ENCODE data around the gene CALY.
A peak's percentile ranks its signal among the peaks of the same experiment; 100 is the strongest.

CALY gene

DNA sequence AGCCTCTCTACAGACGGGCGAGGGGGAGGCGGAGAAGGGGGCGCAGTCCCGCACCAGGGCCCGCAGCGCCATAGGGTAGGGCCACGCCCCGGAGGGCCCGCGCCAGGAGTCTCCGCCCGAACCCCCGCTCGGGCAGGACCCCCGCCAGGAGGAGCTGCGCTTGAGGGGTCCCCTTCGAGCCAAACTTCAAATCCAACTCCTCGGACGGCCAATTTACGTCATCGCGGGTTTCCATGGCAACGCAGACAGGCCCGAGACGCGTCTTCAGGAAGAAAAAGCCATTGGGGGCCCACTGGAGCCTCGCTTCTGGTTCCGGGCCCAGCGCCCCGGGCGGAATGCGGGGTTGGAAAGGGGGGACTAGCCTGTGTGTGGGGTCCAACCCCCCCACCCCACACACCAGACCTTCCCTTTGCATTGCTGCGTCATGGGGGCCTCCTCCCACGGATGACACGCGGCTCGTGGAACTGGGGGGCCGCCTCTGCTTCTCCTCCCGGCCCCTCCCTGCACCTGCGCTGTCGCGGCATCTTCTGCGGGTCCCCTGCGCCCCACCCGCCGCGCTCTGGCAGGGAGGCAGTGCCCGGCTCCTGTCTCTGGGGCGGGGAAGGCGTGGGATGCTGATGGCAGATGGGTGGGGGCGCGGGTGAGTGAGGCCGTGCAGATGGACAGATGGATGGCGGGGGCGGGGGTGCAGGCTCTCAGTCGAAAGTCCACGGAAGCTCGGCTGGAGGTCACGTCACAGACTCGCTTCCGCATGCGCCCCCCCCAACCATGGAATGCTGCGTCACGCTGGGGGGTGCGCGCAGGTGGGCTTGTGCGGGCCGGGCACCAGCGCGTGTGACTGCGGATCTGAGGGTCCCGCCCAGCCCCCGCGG, 1.2 kb downstream of the CALY start:
- peak; percentile 74 for DNase-seq (ENCODE audit: low read depth)

DNA sequence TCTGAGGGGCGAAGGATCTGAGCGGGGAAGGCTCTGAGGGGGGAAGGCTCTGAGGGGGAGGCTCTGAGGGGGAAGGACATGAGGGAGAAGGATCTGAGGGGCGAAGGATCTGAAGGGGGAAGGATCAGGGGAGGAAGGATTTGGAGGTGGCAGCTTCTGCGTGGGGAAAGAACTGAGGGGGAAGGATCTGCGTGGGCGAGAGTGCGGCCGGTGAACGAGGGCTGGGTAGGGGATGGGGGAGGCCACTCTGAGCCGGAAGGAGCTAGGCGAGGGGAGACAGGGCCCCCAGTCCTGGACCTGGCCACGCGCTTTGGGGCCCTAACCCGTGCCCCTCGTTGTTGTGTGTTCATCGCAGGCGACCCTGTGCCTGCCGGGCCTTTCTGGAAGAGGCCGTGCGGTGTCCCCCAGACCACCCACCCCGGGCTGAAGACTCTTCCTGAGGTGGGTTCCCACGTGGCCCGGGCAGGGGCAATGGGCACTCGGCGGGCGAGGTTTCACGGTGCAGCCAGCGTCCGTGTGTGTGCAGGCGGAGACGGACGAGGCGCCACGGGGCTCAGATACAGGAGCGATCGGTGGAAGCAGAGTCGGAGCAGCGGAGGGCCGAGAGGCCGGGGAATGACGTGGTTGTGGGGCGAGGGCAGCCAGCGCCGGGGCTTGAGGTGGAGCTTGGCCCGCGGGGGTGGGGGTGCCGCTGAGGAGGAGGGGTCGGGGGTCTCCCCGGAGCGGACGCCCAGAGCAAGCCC, 2.0 kb downstream of the CALY start:
- H3K4me1 ChIP-seq (ENCODE audit: control insufficient read depth, insufficient read depth, low read length) = no peaks in the 10 kb centered on the region
- no peak overlapping the region for H3K9ac ChIP-seq (ENCODE audit: low read length)
- H3K27me3 ChIP-seq (replicated peaks; ENCODE audit: control insufficient read depth, insufficient read depth, low read length) = peaks cover 52% of the 10 kb centered on the region
- H3K36me3 ChIP-seq (ENCODE audit: control insufficient read depth, insufficient read depth, low read length, severe bottlenecking) = no peaks in the 10 kb centered on the region
- DNase-seq (ENCODE audit: low read depth) = peak; percentile 30
- peaks cover 8% of the 10 kb centered on the region for H3K9me3 ChIP-seq (ENCODE audit: control insufficient read depth, low read length)
- peak overlapping the region; percentile 44 for H3K4me3 ChIP-seq (ENCODE audit: low read length)

More for the DNA sequence above, 1.2 kb downstream of the CALY start:
- Histone ChIP-seq H3K36me3 (ENCODE audit: control insufficient read depth, insufficient read depth, low read length, severe bottlenecking) (no peaks in the 10 kb centered on the region), H3K27me3 (replicated peaks; ENCODE audit: control insufficient read depth, insufficient read depth, low read length) (peaks cover 56% of the 10 kb centered on the region), H3K4me3 (ENCODE audit: low read length) (peak overlapping the region; percentile 44), H3K4me1 (ENCODE audit: control insufficient read depth, insufficient read depth, low read length) (no peaks in the 10 kb centered on the region), H3K9me3 (ENCODE audit: control insufficient read depth, low read length) (peaks cover 8% of the 10 kb centered on the region), H3K9ac (ENCODE audit: low read length) (no peak overlapping the region)

DNA sequence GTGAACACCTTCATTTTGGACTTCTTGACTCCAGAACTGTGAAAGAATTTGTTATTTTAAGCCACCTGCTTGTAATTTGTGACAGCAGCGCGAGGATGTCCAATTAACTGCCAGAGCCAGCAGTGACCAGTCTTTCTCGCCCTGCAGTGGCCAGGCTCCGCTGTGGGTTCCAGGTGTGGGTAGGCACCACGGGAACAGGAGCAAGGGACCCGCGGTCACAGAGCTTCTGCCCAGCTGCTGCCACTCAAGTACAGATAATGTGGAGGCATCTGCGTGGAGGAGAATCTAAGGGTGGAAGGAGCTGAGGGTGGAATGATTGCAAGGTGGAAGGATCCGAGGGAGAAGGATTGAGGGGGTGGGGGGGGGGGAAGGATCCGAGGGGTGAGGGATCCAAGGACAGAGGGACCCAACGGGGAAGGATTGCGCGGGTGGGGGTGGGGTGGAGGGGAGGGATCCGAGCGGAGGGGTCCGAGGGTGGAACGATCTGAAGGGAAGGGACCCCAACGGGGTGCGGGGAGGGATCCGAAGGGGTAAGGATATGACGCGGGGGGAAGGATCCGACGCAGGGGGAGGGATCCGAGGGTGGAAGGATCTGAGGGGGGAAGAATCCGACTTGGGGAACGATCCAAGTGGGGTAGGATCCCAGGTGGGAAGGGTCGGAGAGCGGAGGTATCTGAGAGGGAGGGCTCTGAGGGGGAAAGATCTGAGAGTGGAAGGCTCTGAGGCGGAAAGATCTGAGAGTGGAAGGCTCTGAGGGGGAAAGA, 3.6 kb downstream of the CALY start:
- no peak for DNase-seq (ENCODE audit: low read depth)
- H3K9me3 ChIP-seq (ENCODE audit: control insufficient read depth, low read length) = peaks cover 8% of the 10 kb centered on the region
- H3K4me3 ChIP-seq (ENCODE audit: low read length) = no peak overlapping the region
- no peaks in the 10 kb centered on the region for H3K36me3 ChIP-seq (ENCODE audit: control insufficient read depth, insufficient read depth, low read length, severe bottlenecking)
- peaks cover 51% of the 10 kb centered on the region for H3K27me3 ChIP-seq (replicated peaks; ENCODE audit: control insufficient read depth, insufficient read depth, low read length)
- H3K9ac ChIP-seq (ENCODE audit: low read length) = no peak overlapping the region
- H3K4me1 ChIP-seq (ENCODE audit: control insufficient read depth, insufficient read depth, low read length) = no peaks in the 10 kb centered on the region

DNA sequence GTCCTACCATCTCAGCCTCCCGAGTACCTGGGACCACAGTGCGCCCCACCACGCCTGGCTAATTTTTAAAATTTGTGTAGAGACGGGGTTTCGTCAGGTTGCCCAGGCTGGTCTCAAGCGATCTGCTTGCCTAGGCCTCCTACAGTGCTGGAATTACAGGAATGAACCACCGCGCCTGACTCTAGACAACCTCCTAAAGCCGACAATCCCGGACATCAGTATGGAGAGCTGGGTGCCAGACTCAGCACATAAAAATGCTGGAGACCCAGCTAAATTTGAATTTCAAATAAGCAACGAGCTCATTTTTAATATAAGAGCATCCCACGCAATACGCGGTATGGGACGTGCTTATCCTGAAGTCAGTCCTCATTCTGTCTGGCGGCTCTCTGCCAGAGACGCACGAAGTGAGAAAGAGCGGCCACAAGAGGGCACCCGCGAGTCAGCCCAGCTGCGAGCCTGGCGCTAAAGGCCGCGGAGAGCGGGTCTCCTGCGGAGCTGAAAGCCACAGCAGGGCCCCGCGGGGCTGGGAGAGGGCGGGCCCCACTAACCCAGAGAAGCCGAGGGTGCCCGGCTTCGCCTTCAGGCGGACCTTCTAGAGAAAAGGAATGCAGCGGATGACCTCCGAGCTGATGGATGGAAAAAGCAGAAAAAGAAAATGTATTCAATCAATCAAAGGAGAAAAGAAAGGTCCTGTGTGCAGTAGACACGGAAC, 7.0 kb downstream of the CALY start:
- Histone ChIP-seq H3K4me3 (ENCODE audit: low read length) (peak overlapping the region; percentile 65), H3K9ac (ENCODE audit: low read length) (peak overlapping the region; percentile 54), H3K4me1 (ENCODE audit: control insufficient read depth, insufficient read depth, low read length) (no peaks in the 10 kb centered on the region), H3K27me3 (replicated peaks; ENCODE audit: control insufficient read depth, insufficient read depth, low read length) (peaks cover 61% of the 10 kb centered on the region), H3K36me3 (ENCODE audit: control insufficient read depth, insufficient read depth, low read length, severe bottlenecking) (no peaks in the 10 kb centered on the region), H3K9me3 (ENCODE audit: control insufficient read depth, low read length) (peaks cover 8% of the 10 kb centered on the region)
- peak; percentile 96 for DNase-seq (ENCODE audit: low read depth)

DNA sequence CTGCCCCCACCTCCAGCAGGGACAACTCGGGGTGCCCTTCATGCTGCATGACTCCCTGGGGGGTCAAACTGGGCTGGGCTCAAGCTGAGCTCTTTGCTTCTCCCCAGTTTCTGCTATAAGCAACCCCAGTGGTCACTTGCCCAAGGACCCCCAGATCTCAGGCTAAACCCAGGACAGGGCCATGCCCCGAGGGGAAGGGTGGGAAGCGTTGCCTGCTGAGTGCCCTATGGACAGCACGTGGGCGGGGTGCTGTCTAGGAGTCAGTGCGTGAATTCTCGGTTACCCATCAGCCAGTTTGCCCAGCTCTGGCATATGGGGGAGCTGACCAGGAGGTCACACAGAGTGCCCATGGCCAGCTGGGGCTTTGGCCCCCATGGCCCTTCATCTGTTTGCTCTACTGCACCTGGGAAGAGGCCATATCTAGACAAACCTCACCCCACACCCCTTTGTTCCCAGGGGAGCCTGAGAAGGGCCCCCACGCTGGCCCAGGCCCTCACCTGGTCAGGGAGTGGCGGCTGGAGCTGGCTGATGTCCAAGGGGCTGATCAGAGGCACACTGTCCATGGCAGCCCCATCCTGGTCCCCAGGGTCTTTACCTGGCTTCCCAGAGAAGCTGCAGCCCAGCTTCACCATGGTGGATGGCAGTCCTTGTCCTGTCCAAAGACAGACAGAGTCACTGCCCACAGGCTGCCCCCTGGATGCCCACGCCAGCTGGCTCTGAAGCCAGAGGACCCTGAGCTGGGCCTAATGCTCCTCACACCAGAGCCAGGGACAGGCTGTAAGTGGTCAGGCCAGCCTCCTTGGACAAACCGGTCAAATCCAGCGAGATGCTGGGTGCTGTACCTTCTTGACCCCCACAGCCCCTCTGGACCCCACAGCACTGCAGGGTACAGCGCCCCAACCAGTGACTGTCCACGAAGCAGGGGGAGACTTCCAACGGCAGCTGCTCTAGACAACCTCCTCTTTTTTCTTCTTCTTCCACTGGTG, 8.0 kb downstream of the CALY start:
- no peaks in the 10 kb centered on the region for H3K4me1 ChIP-seq (ENCODE audit: control insufficient read depth, insufficient read depth, low read length)
- no peak overlapping the region for H3K9ac ChIP-seq (ENCODE audit: low read length)
- peaks cover 8% of the 10 kb centered on the region for H3K9me3 ChIP-seq (ENCODE audit: control insufficient read depth, low read length)
- no peak overlapping the region for H3K4me3 ChIP-seq (ENCODE audit: low read length)
- H3K36me3 ChIP-seq (ENCODE audit: control insufficient read depth, insufficient read depth, low read length, severe bottlenecking) = no peaks in the 10 kb centered on the region
- H3K27me3 ChIP-seq (replicated peaks; ENCODE audit: control insufficient read depth, insufficient read depth, low read length) = peaks cover 57% of the 10 kb centered on the region
- no peak for DNase-seq (ENCODE audit: low read depth)

DNA sequence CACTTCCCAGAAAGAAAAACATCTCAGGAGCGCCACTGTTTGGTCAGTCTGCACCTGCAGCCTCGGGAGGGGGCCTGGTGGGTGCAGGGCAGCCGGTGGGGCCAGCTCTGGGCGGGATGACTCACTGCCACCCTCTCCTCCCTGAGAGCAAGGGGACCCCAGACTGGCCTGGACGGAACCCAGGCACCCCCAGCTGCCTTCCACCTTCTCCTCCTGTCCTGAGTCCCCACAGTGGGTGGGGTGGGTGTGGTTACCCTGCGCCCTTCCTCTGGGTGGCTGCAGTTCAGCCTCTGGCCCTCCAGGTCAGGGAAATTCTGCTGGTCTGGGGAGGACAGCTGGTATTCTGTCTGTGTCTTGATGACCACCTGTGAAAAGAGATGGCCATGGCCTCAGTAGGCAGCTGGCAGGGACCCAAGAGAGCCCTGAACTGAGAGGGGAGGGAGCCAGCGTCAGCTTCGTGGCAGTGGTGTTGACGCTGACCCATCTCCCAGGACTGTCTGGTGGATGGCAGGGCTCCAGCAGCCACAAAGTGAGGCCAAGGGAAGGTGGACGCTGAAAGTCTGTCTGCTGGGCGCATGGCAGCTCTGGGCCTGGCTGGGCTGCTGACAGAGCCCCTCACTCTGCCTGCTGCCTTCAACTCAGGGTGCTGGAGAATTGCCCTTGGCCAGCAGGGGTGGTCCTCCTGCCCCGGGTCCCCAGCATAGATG, 8.9 kb downstream of the CALY start:
- Histone ChIP-seq H3K4me1 (ENCODE audit: control insufficient read depth, insufficient read depth, low read length) (no peaks in the 10 kb centered on the region), H3K9me3 (ENCODE audit: control insufficient read depth, low read length) (peaks cover 8% of the 10 kb centered on the region), H3K4me3 (ENCODE audit: low read length) (no peak overlapping the region), H3K36me3 (ENCODE audit: control insufficient read depth, insufficient read depth, low read length, severe bottlenecking) (no peaks in the 10 kb centered on the region), H3K9ac (ENCODE audit: low read length) (no peak overlapping the region), H3K27me3 (replicated peaks; ENCODE audit: control insufficient read depth, insufficient read depth, low read length) (peaks cover 55% of the 10 kb centered on the region)
- DNase-seq (ENCODE audit: low read depth) = no peak

DNA sequence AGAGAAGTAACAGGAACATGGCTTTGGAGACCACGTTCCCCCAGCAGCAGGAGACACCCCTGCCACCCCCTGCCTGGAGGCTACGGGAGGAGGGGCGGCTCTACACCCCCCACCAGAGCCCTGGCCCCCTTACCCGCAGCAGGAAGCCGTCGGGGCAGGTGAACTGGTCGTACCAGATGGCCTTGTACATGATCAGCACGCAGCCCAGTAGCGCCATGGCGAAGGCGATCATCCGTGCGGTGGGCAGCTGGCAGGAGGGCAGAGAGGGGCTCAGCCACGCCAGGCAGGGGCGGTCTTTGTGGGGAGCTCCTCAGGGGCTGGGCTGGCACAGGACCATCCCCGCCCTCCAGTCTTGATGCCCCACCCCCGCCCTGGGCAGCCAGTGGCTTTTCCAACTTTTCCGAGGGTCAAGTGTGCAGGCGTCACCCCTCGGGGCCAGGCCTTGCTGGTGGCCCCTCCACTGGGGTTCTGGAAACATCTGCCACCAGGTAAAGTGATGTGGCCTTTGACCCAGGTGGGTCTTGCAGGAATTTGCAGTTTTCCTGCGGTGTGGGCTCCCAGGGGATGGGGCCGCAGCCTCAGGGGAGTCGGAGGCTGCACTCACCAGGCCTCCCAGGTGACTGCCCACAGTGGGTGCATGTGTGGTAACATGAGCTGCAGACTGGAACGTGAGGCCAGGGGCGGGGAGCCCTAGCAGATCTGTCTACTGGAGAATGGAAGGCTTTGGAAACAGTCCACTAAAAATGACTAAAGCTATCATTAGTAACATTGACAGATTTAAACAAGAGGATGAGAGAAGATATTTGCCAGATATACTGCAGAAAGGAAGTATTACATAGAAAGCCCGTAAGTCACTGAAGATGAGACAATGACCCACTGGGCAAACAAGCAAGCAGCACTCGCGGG, 9.7 kb downstream of the CALY start:
- peaks cover 47% of the 10 kb centered on the region for H3K27me3 ChIP-seq (replicated peaks; ENCODE audit: control insufficient read depth, insufficient read depth, low read length)
- DNase-seq (ENCODE audit: low read depth) = no peak
- no peak overlapping the region for H3K9ac ChIP-seq (ENCODE audit: low read length)

DNA sequence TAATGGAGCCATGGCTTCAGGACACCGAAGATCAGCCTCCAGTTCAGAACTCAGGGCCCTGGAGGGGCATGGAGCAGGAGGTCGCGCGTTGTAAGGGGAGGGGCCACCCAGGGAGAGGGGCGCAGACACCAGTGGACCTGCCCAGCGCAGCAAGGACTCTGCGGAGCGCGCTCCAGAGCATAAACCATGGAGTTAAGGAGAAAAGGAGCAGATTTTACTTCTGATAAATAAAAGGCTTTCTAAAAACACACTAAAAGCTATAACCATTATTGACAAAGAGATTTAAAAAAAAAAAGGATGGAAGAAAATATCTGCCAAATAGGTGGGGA, 10.5 kb downstream of the CALY start:
- peaks cover 39% of the 10 kb centered on the region for H3K27me3 ChIP-seq (replicated peaks; ENCODE audit: control insufficient read depth, insufficient read depth, low read length)
- H3K9me3 ChIP-seq (ENCODE audit: control insufficient read depth, low read length) = peaks cover 2% of the 10 kb centered on the region
- H3K36me3 ChIP-seq (ENCODE audit: control insufficient read depth, insufficient read depth, low read length, severe bottlenecking) = no peaks in the 10 kb centered on the region
- DNase-seq (ENCODE audit: low read depth) = no peak
- H3K4me1 ChIP-seq (ENCODE audit: control insufficient read depth, insufficient read depth, low read length) = no peaks in the 10 kb centered on the region
- peak overlapping the region; percentile 47 for H3K4me3 ChIP-seq (ENCODE audit: low read length)
- no peak overlapping the region for H3K9ac ChIP-seq (ENCODE audit: low read length)

More for the DNA sequence above, 9.7 kb downstream of the CALY start:
- no peaks in the 10 kb centered on the region for H3K36me3 ChIP-seq (ENCODE audit: control insufficient read depth, insufficient read depth, low read length, severe bottlenecking)
- H3K4me3 ChIP-seq (ENCODE audit: low read length) = no peak overlapping the region
- no peaks in the 10 kb centered on the region for H3K4me1 ChIP-seq (ENCODE audit: control insufficient read depth, insufficient read depth, low read length)
- H3K9me3 ChIP-seq (ENCODE audit: control insufficient read depth, low read length) = peaks cover 1% of the 10 kb centered on the region
